HPDE6-E6E7 (cell line): Measurements from ENCODE around the gene CHRFAM7A.
"Not testable (repeated sequence)": the region's sequence is repeated elsewhere in the genome, so short reads cannot be mapped to it uniquely, and the experiment has no call there.

ENCODE experiments used
- DNase-seq: peaks from one replicate; pipeline ENCODE4 v3.0.0; 2011; ENCODE audit warnings: missing footprints; ENCODE audit errors: extremely low spot score

The CHRFAM7A gene

GRCh38 chr15:30392766-30393663 lies at the start of gene CHRFAM7A:
TSS of gene CHRFAM7A (minus strand) at chr15:30393540. CDS start at chr15:30383351, 10,189 bp downstream.
- DNase-seq, result not testable (repeated sequence)

GRCh38 chr15:30438348-30438747 lies 45.0 kb upstream of the CHRFAM7A start:
- DNase-seq, result not testable (repeated sequence)

- DNase-seq, result not testable (repeated sequence)
Observed at GRCh38 chr15:30435878-30436277, 42.5 kb upstream of the CHRFAM7A start.

- DNase-seq, result not testable (repeated sequence)
Observed at GRCh38 chr15:30420723-30421122, 27.4 kb upstream of the CHRFAM7A start.

GRCh38 chr15:30414160-30414559 lies 20.8 kb upstream of the CHRFAM7A start, which contains the start of gene GOLGA8R:
TSS of gene GOLGA8R (minus strand) at chr15:30414260. CDS start at chr15:30414162, 98 bp downstream.
- DNase-seq, result not testable (repeated sequence)

- not testable (repeated sequence) for DNase-seq
Observed at GRCh38 chr15:30407636-30408035, 14.3 kb upstream of the CHRFAM7A start.

GRCh38 chr15:30398988-30399387 lies 5.6 kb upstream of the CHRFAM7A start:
- DNase-seq, result not testable (repeated sequence)

GRCh38 chr15:30393664-30393991 lies 288 bp upstream of the CHRFAM7A start:
- DNase-seq, result not testable (repeated sequence)

- not testable (repeated sequence) for DNase-seq
Observed at GRCh38 chr15:30386318-30386887, 6.9 kb downstream of the CHRFAM7A start.

- DNase-seq, result not testable (repeated sequence)
Observed at GRCh38 chr15:30377082-30377413, 16.3 kb downstream of the CHRFAM7A start.

GRCh38 chr15:30376375-30377081 lies 16.8 kb downstream of the CHRFAM7A start:
- DNase-seq, result not testable (repeated sequence)

- not testable (repeated sequence) for DNase-seq
Observed at GRCh38 chr15:30375872-30376271, 17.5 kb downstream of the CHRFAM7A start.

GRCh38 chr15:30374862-30375261 lies 18.5 kb downstream of the CHRFAM7A start:
- DNase-seq, result not testable (repeated sequence)

GRCh38 chr15:30368271-30368670 lies 25.1 kb downstream of the CHRFAM7A start:
- DNase-seq, result not testable (repeated sequence)

GRCh38 chr15:30367246-30367645 lies 26.1 kb downstream of the CHRFAM7A start:
- not testable (repeated sequence) for DNase-seq

GRCh38 chr15:30361404-30361803 lies 31.9 kb downstream of the CHRFAM7A start:
- DNase-seq, result not testable (repeated sequence)

GRCh38 chr15:30360990-30361389 lies 32.4 kb downstream of the CHRFAM7A start:
- not testable (repeated sequence) for DNase-seq

GRCh38 chr15:30355043-30355442 lies 38.3 kb downstream of the CHRFAM7A start:
- not testable (repeated sequence) for DNase-seq

- not testable (repeated sequence) for DNase-seq
Observed at GRCh38 chr15:30349803-30350202, 43.5 kb downstream of the CHRFAM7A start.

GRCh38 chr15:30336584-30336983 lies 56.8 kb downstream of the CHRFAM7A start:
- not testable (repeated sequence) for DNase-seq

GRCh38 chr15:30334152-30334551 lies 59.2 kb downstream of the CHRFAM7A start:
- DNase-seq, result not testable (repeated sequence)

- DNase-seq, result not testable (repeated sequence)
Observed at GRCh38 chr15:30326145-30326544, 67.2 kb downstream of the CHRFAM7A start.
